SH-SY5Y (cell line): ENCODE measurements around the gene ETNK2.

Experiments used
- GATA2 ChIP-seq: IDR thresholded peaks from 2 replicates; pipeline ENCODE4 v1.6.1; 2011; ENCODE audit warnings: mild to moderate bottlenecking, low read depth, low read length
- GATA3 ChIP-seq: IDR thresholded peaks from 2 replicates; pipeline ENCODE4 v1.6.1; 2011; ENCODE audit warnings: low read depth, mild to moderate bottlenecking, low read length, moderate library complexity

Gene ETNK2

DNA sequence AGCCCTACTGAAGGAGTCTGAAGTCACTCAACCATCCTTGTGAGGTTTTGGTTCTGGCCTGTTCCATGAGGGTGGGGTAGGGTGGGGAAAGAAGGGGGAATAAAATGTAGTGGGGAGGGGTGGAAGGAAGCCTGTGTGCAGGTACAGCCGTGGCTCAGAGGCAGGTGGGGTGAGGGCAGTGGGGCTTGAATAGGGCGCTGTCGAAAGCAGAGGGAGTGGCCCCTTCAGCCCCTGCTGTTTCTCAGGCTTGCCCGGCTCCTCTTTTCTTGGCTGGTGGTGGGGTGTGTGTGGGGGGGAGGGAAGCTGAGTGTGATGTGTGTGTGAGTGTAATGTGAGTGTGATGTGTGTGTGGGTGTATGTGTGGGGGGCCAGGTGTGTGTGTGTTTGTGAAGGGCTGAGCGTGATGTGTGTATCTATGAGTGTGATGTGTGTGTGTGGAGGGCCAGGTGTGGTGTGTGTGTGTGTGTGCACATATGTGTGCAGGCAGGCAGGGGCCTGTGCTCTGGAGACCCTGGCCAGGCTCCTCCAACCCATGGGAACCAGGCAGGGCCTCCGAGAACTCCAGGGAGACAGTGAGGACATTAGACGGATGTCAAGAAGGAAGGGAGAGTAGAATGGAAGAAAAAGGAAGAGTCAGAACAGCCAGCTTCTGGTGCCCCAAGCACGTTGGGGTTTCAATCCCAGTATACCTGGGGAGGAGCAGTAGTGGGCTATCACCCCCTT is 69.9 kb downstream of the ETNK2 start:
- TF ChIP-seq GATA2 (no peak), GATA3 (no peak)

DNA sequence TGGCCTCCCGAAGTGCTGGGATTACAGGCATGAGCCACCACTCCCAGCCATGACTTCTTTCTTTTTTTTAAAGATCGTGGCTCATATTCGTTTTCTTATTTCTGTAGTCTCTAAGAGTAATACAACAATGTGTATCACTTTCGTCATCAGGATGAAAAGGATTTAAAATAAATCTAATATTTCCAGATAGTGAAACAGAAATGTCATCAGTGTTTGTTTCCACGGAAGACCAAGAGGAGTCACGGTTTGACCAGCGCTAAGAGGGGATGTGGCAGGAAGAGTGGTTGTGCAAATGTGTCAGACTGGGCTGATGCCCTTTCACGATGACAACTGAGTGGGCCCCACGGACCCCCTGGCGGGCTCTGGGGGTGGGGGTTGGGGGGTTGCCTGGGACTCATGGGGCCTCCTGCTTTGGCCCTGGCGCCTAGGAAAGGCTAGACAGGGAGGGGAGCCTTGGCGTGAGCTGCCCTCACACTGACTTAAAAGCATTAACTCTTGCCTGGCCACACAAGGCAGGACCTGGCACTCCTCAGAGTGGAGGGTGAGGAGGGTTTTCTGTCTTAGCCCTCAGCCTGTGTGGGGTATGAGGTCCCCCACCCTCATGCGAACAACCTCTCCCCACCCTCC is 70.6 kb downstream of the ETNK2 start:
- TF ChIP-seq GATA2 (no peak), GATA3 (no peak)
